GM19455 (cell line): ENCODE results near the gene ZNF254.
A peak's percentile ranks its signal among the peaks of the same experiment; 100 is the strongest.
"Not testable (repeated sequence)": the region's sequence is repeated elsewhere in the genome, so short reads cannot be mapped to it uniquely, and the experiment has no call there.

Experiments used
- ATAC-seq: cut with Tn5 transposase; IDR thresholded peaks from one replicate; pipeline ENCODE4 v1.9.1; 2021; ENCODE audit not compliant: unreplicated experiment

Gene ZNF254

GRCh38 chr19:24086974-24087595 is at the start of gene ZNF254:
ZNF254 (plus strand) TSS chr19:24087187; CDS start chr19:24087308, 121 bp downstream.
- ATAC-seq, result peak; percentile 99

GRCh38 chr19:24040621-24041020 is 46.4 kb upstream of the ZNF254 start:
- ATAC-seq, result no peak

DNA sequence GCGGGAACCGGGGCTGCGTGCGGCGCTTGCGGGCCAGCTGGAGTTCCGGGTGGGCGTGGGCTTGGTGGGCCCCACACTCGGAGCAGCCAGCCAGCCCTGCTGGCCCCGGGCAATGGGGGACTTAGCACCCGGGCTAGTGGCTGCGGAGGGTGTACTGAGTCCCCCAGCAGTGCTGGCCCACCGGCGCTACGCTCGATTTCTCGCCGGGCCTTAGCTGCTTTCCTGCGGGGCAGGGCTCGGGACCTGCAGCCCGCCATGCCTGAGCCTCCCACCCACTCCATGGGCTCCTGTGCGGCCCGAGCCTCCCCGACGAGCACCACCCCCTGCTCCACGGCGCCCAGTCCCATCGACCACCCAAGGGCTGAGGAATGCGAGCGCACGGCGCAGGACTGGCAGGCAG is 45.7 kb upstream of the ZNF254 start:
- ATAC-seq, result not testable (repeated sequence)

- ATAC-seq, result no peak
These were observed 40.4 kb upstream of the ZNF254 start for GRCh38 chr19:24046550-24046949.

DNA sequence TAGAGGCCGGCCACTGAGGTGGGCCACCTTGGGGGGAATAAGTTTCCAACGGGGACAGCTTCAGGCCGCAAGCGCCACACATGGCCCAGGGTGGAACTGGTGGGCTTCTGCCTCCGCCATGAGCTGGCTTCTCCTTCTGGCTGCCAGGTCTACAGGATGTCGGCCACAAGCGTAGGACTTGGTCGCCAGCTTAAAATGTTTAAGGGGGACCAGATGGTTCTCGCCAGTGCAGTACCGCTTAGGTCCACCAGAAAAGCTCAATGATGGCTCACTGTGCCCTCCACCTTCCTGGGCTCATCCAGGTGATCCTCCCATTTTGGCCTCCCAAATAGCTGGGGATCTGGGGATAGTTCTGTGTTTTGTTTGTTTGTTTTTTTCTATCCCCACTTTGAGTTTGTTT is 38.7 kb upstream of the ZNF254 start:
- no peak for ATAC-seq

DNA sequence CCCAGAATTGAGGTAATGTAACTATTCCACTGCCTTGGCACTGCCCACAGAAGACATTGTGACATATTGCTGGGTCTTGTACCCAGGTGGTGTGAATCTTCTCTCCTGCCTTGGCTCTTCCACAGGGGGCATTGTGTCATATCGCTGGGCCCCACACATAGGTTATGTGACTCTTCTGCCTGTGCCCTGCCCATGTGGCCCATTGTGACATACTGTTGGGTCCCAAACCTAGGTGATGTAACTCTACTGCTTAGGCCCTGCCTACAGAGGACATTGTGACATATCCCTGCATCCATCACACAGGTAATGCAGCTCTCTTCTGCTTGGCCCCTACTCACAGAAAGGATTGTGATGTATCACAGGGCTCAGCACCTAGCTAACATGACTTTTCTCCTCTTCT is 37.5 kb upstream of the ZNF254 start:
- no peak for ATAC-seq

DNA sequence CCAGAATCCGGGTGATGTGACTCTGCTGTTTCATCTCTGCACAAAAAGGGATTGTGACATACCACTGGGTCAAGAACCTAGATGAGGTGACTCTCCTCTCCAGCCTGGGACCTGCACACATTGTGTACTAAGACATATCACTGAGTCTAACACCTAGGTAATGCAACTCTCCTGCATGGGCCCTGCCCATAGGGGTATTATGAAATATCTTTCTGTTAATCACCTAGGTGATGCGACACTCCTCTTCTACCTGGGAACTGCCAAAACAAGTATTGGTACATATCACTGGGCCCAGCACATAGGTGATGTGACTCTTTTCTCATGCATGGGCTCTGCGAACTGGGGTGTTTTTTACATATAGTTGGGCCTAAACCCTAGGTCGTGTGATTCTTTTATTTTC is 35.5 kb upstream of the ZNF254 start:
- ATAC-seq, result no peak

GRCh38 chr19:24052811-24053210 is 34.2 kb upstream of the ZNF254 start:
- no peak for ATAC-seq

- no peak for ATAC-seq
These were observed 33.4 kb upstream of the ZNF254 start for GRCh38 chr19:24053601-24054000.

GRCh38 chr19:24054044-24054935 is 32.7 kb upstream of the ZNF254 start:
- ATAC-seq, result peak; percentile 53

- ATAC-seq, result no peak
These were observed 31.4 kb upstream of the ZNF254 start for GRCh38 chr19:24055548-24055947.

- ATAC-seq, result no peak
These were observed 29.8 kb upstream of the ZNF254 start for GRCh38 chr19:24057144-24057543.

DNA sequence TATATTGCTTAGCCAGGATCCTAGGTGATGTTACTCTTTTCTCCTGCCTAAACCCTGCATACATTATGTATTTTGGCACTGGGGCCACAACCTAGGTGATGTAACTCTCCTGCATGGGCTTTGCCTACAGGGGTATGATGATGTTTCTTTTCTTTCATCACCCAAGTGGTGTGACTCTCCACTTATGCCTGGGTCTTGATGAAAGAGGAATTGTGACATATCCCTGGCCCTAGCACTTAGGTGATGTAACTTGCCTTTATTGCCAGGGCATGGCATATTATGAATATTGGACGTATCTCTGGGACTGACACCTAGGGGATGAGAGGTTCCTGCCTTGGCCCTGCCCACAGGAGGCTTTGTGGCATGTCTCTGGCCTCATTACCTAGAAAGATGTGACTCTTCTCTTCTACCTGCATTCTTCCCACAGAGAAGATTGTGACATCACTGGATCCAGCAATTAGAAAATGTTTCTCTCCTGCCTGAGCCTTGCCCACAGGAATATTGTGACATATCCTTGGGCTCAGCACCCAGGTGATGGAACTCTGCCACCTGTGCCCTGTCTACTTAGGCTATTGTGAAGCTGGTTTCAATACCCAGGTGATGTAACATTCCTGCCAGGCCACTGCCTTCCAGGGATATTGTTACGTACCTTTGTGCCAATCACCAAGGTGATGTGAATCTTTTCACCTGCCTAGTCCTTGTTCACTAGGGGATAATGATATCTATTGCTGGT is 27.3 kb upstream of the ZNF254 start:
- no peak for ATAC-seq

DNA sequence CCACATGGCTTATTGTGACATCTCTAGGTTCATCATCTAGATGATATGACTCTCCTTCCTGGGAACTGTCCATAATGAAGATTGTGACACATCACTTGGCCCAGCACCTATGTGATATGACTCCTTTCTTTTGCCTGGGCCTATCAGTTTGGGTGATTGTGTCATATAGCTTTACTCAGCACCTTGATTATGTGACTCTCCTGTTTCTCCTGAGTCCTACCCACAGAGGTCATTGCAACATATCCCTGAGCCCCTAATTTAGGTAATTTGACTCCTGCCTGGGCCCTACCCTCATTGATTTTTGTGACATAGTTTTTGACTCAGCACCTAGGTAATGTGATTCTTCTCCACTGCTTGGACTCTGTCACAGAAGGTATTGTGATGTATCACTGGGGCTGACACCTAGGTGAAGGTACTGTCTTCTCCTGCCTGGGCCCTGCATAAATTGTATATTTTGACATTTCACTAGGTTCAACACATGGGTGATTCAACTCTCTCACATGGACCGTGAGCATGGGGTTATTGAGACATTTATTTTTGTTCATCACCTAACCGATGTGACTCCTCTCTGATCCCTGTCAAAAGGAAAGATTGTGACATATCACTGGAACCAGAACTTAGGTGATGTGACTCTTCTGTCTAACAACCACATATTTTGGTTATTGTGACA is 26.2 kb upstream of the ZNF254 start:
- ATAC-seq, result no peak

DNA sequence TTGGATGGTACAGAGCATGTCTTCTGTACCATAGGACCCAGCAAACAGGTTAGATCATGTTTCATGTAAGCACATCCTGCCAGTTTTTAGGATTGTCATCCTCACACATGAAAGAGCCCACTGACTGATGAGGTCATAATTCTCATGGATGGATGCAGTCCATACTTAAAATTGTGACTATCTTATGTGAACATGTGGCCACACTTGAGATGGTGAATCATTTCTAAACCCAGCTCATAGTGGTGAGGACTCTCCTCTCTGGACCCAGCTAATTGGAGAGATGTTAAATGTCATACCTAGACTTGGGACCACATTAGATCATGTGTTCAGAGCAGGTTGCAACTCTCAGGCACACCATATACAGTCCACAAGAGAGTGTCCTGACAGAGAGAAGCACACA is 24.8 kb upstream of the ZNF254 start:
- no peak for ATAC-seq

- no peak for ATAC-seq
These were observed 23.7 kb upstream of the ZNF254 start for GRCh38 chr19:24063295-24063694.

DNA sequence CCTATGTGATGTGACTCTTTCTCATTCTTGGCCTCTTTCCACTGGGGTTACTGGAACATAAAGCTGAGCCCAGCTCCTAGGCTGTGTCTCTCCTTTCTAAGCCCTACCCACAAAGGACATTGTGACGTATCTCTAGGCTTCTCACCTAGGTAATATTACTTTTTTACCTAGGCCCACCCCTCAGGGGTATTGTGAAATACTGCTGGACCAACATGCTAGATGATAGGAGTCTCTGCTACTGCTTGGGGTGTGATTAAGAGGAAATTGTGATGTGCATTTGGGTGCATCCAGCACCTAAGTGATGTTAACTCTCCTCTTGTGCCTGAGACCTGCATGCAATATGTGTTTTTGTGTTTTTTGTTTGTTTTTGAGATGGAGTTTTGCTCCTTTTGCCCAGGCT is 22.8 kb upstream of the ZNF254 start:
- no peak for ATAC-seq

GRCh38 chr19:24065243-24065642 is 21.7 kb upstream of the ZNF254 start:
- ATAC-seq, result no peak

DNA sequence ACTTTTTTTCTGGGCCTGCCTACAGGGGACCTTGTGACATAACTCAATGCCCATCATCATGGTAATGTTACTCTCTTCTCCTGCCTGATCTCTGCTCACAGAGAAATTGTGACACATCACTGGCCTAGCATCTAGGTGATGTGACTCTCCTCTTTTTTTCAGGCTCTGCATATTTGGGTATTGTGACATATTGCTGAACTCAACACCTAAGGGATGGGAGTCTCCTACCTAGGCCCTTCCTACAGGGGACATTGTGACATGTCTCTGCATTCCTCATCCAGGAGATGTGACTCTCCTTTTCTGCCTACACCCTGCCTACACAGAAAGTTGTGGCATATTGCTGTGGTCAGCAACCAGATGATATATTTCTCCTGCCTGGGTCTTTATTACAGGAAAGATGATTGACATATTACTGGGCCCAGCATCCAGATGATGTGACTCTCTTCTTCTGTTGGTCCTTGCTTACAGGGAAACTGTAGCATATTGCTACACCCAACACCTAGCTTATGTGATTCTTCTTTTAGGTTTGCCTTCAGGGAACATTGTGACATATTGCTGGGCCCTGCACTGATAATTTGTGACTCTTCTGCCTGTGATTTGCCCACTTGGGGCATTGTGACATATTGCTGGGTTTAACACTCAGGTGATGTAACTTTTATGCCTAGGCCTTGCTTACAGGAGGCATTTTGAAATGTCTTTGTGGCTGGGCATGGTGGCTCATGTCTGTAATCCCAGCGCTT is 21.0 kb upstream of the ZNF254 start:
- ATAC-seq, result no peak

- ATAC-seq, result no peak
These were observed 16.9 kb upstream of the ZNF254 start for GRCh38 chr19:24069905-24070657.
